Activated T-cell treated with anti-CD3 and anti-CD28 coated beads, Interleukin-2, amount 50 U/mL, for 72 hours (primary cell): Measurements from ENCODE around the gene FNDC11. TPM values are rescaled to one million over a fixed set of nuclear protein-coding genes. Genes with fewer than 3 reads are reported as not detected.
"Not testable (repeated sequence)": the region's sequence is repeated elsewhere in the genome, so short reads cannot be mapped to it uniquely, and the experiment has no call there.

Experiments used
- ATAC-seq, 2 donors: fragments of 150-1000 bp; cut with Tn5 transposase; replicated peaks in 1 of 2; 2 replicates each; pipeline ENCODE4 v1.10.0; 2021; ENCODE audit warnings: moderate library complexity in 2 of 2, mild to moderate bottlenecking in 1 of 2
- DNase-seq, 2 donors: peaks; one replicate each; pipeline ENCODE4 v3.0.0; 2021 to 2022; ENCODE audit warnings: mixed read lengths in 1 of 2
- H3K27ac Mint-ChIP-seq: one replicate; pipeline ENCODE4 v1.8.0; 2022; ENCODE audit warnings: mild to moderate bottlenecking, moderate library complexity, mixed read lengths
- H3K27me3 Mint-ChIP-seq: one replicate; pipeline ENCODE4 v1.8.0; 2022; ENCODE audit warnings: low read depth, mixed read lengths
- H3K36me3 Mint-ChIP-seq, 2 donors: one replicate each; pipeline ENCODE4 v1.8.0; 2022; ENCODE audit warnings: mixed read lengths in 2 of 2, mild to moderate bottlenecking in 1 of 2; ENCODE audit not compliant: insufficient read depth in 2 of 2
- H3K4me1 Mint-ChIP-seq: one replicate; pipeline ENCODE4 v1.8.0; 2022; ENCODE audit warnings: low read depth, mixed read lengths
- H3K4me3 Mint-ChIP-seq, 2 donors: one replicate each; pipeline ENCODE4 v1.8.0; 2022; ENCODE audit warnings: mild to moderate bottlenecking in 2 of 2, mixed read lengths in 2 of 2, moderate library complexity in 2 of 2
- H3K9me3 Mint-ChIP-seq, 2 donors: one replicate each; pipeline ENCODE4 v1.8.0; 2022; ENCODE audit warnings: mixed read lengths in 2 of 2
- total RNA-seq, 2 donors: library from RNA; stranded (reverse); gene quantifications; one replicate each; pipeline ENCODE4 v1.2.3, GENCODE V29; 2022

Gene FNDC11
- total RNA-seq, 2 donors from 2014 or later: 0.67 to 0.74 TPM

GRCh38 chr20:63596423-63596822 is 42.5 kb downstream of the FNDC11 start:
- no peaks in the 10 kb centered on the region for H3K9me3 Mint-ChIP-seq
- H3K27ac Mint-ChIP-seq: no peak overlapping the region
- peaks cover 7 to 9% of the 10 kb centered on the region in 2 donors for H3K36me3 Mint-ChIP-seq
- ATAC-seq (no peak), DNase-seq (no peak)
- H3K4me3 Mint-ChIP-seq: no peak overlapping the region
- H3K27me3 Mint-ChIP-seq: no peaks in the 10 kb centered on the region
- H3K4me1 Mint-ChIP-seq: no peaks in the 10 kb centered on the region

- H3K36me3 Mint-ChIP-seq: peaks cover 14 to 16% of the 10 kb centered on the region in 2 donors
- no peaks in the 10 kb centered on the region for H3K27me3 Mint-ChIP-seq
- no peaks in the 10 kb centered on the region for H3K4me1 Mint-ChIP-seq
- no peaks in the 10 kb centered on the region for H3K9me3 Mint-ChIP-seq
- DNase-seq: no peak
- H3K27ac Mint-ChIP-seq: no peak overlapping the region
- no peak overlapping the region for H3K4me3 Mint-ChIP-seq
- ATAC-seq: no peak
Measured at GRCh38 chr20:63597651-63598478, 43.9 kb downstream of the FNDC11 start.

GRCh38 chr20:63598479-63599395 is 44.8 kb downstream of the FNDC11 start:
- DNase-seq (no peak), ATAC-seq (no peak)
- no peaks in the 10 kb centered on the region for H3K9me3 Mint-ChIP-seq
- no peak overlapping the region for H3K4me3 Mint-ChIP-seq
- H3K27me3 Mint-ChIP-seq: no peaks in the 10 kb centered on the region
- no peak overlapping the region for H3K27ac Mint-ChIP-seq
- peaks cover 12 to 19% of the 10 kb centered on the region in 2 donors for H3K36me3 Mint-ChIP-seq
- no peaks in the 10 kb centered on the region for H3K4me1 Mint-ChIP-seq

- peaks cover 12 to 19% of the 10 kb centered on the region in 2 donors for H3K36me3 Mint-ChIP-seq
- H3K4me3 Mint-ChIP-seq: no peak overlapping the region
- no peak for ATAC-seq
- no peak overlapping the region for H3K27ac Mint-ChIP-seq
- DNase-seq: no peak
- H3K4me1 Mint-ChIP-seq: no peaks in the 10 kb centered on the region
- no peaks in the 10 kb centered on the region for H3K9me3 Mint-ChIP-seq
- no peaks in the 10 kb centered on the region for H3K27me3 Mint-ChIP-seq
Measured at GRCh38 chr20:63599396-63600050, 45.6 kb downstream of the FNDC11 start.

GRCh38 chr20:63601679-63602078 is 47.7 kb downstream of the FNDC11 start:
- not testable (repeated sequence) for H3K4me1 Mint-ChIP-seq, ATAC-seq, H3K9me3 Mint-ChIP-seq, H3K27me3 Mint-ChIP-seq, H3K4me3 Mint-ChIP-seq, H3K27ac Mint-ChIP-seq
- peaks cover 12 to 20% of the 10 kb centered on the region in 2 donors for H3K36me3 Mint-ChIP-seq
- peak in 1 of 2 donors; percentile 23 for DNase-seq

GRCh38 chr20:63602321-63602720 is 48.4 kb downstream of the FNDC11 start:
- H3K27me3 Mint-ChIP-seq: no peaks in the 10 kb centered on the region
- no peak for ATAC-seq
- H3K9me3 Mint-ChIP-seq: no peaks in the 10 kb centered on the region
- peaks cover 12 to 21% of the 10 kb centered on the region in 2 donors for H3K36me3 Mint-ChIP-seq
- no peak for DNase-seq
- peaks cover 7% of the 10 kb centered on the region for H3K4me1 Mint-ChIP-seq
- H3K27ac Mint-ChIP-seq: no peak overlapping the region
- H3K4me3 Mint-ChIP-seq: no peak overlapping the region

Other genes with a start within 250 kb of the FNDC11 start
- not detected for gene CHRNA4, start 192.8 kb upstream of the FNDC11 start, total RNA-seq
- under 1 TPM; 0.44 to 0.65 TPM for gene KCNQ2, start 81.5 kb upstream of the FNDC11 start, total RNA-seq
- 1 to 10 TPM in 1 of 2 donors, under 1 TPM in 1; 0.94 to 8.3 TPM for gene EEF1A2, start 55.1 kb upstream of the FNDC11 start, total RNA-seq
- 100 to 1,000 TPM in 1 of 2 donors, 10 to 100 TPM in 1; 91.0 to 130 TPM for gene PPDPF, start 33.4 kb upstream of the FNDC11 start, total RNA-seq
- 1 to 10 TPM in 1 of 2 donors, under 1 TPM in 1; 0.97 to 1.2 TPM for gene PTK6, start 16.8 kb upstream of the FNDC11 start, total RNA-seq
- gene SRMS, start 6.4 kb upstream of the FNDC11 start, total RNA-seq: not detected
- 10 to 100 TPM in 1 of 2 donors, 1 to 10 TPM in 1; 8.8 to 31.2 TPM for gene HELZ2, start 20.1 kb downstream of the FNDC11 start, total RNA-seq
- 10 to 100 TPM; 17.5 to 22.8 TPM for gene GMEB2, start 72.9 kb downstream of the FNDC11 start, total RNA-seq
- 10 to 100 TPM; 14.4 to 21.8 TPM for gene STMN3, start 99.3 kb downstream of the FNDC11 start, total RNA-seq
- 10 to 100 TPM; 26.8 to 34.6 TPM for gene RTEL1, start 104.2 kb downstream of the FNDC11 start, total RNA-seq
- gene TNFRSF6B, start 142.5 kb downstream of the FNDC11 start, total RNA-seq: 1 to 10 TPM; 1.0 to 1.2 TPM
- gene ARFRP1, start 153.8 kb downstream of the FNDC11 start, total RNA-seq: 10 to 100 TPM; 55.1 to 70.9 TPM
- 10 to 100 TPM; 24.3 to 28.0 TPM for gene ZGPAT, start 153.9 kb downstream of the FNDC11 start, total RNA-seq
- gene LIME1, start 182.5 kb downstream of the FNDC11 start, total RNA-seq: 10 to 100 TPM; 13.4 to 21.1 TPM
- 10 to 100 TPM; 43.5 to 47.0 TPM for gene SLC2A4RG, start 185.6 kb downstream of the FNDC11 start, total RNA-seq